Ovary (tissue), 9 donors: ENCODE measurements around the gene PGLYRP2. TPM values are rescaled to one million over a fixed set of nuclear protein-coding genes. Genes with fewer than 3 reads are reported as not detected.

Experiments
- DNase-seq, 5 donors: peaks; one replicate each; pipeline ENCODE4 v3.0.0-alpha.2; 2019 to 2020
- H3K27ac ChIP-seq, 2 donors: fragments of 200-600 bp; one replicate each; pipeline versions ENCODE4 v1.5.1 to v1.8.0; 2019 to 2022
- H3K27me3 ChIP-seq: fragments of 200-600 bp; one replicate; pipeline ENCODE4 v1.8.0; 2022
- H3K36me3 ChIP-seq: fragments of 200-600 bp; sonication (generic); one replicate; pipeline ENCODE4 v1.5.1; 2019
- H3K4me1 ChIP-seq: one replicate; pipeline ENCODE4 v1.8.1; 2013; ENCODE audit warnings: mild to moderate bottlenecking, moderate library complexity; ENCODE audit not compliant: insufficient read depth
- H3K4me3 ChIP-seq: fragments of 200-600 bp; sonication (generic); one replicate; pipeline ENCODE4 v1.5.1; 2017
- H3K9me3 ChIP-seq, 2 donors: fragments of 200-600 bp in 1 of 2; sonication (generic) in 1 of 2; one replicate each; pipeline versions ENCODE4 v1.5.1 to v1.8.1; 2013 to 2019; ENCODE audit warnings: mild to moderate bottlenecking in 1 of 2, moderate library complexity in 1 of 2
- EP300 ChIP-seq: sonication (generic); formaldehyde crosslinking; IDR thresholded peaks from one replicate; pipeline ENCODE4 v1.6.1; 2017; ENCODE audit warnings: antibody characterized with exemption
- POLR2A ChIP-seq: fragments of 450-650 bp; IDR thresholded peaks from one replicate; pipeline ENCODE4 v1.6.1; 2017; ENCODE audit warnings: antibody characterized with exemption, mild to moderate bottlenecking, moderate library complexity
- WGBS, 3 donors: extraction: QIAGEN DNeasy Blood & Tissue Kit in 1 of 3; methylation state at CpG; one replicate each; pipeline versions ENCODE4 v1.1.5 to v1.1.7; 2013 to 2017; 5-methylcytosine and 5-hydroxymethylcytosine counted together
- intact Hi-C, 4 donors: fragments of 100-400 bp; cut with DNase I; formaldehyde crosslinking; loops; one replicate each; pipeline versions ENCODE4 v1.11.0 to v1.15.1; 2022 to 2023
- polyA plus RNA-seq, 2 donors: library from polyadenylated mRNA; stranded (reverse); fragments of 200-250 nt in 1 of 2; fragments of 350-450 nt in 1 of 2; fragmentation: Illumina TruSeq in 1 of 2; extraction: RNeasy Lipid Tissue Mini Kit (QIAGEN cat#74804) in 1 of 2; gene quantifications; one replicate each; pipeline ENCODE4 v1.2.3, GENCODE V29; 2013 to 2014
- total RNA-seq, 7 donors: library from RNA; depleted of rRNA in 2 of 7; stranded (reverse); fragments of >200 nt in 2 of 7; fragmentation: NEBNext Ultra II Directional in 3 of 7; extraction: Animal tissue kit (Norgen Biotek cat#: 25700) in 3 of 7; gene quantifications; one replicate each; pipeline versions ENCODE4 v1.1.0 to v1.2.4, GENCODE V29; 2016 to 2023
- TF ChIP-seq, protein P1 (sequence below), 3 donors: fragments of 450-650 bp in 2 of 3; fragments of 200-600 bp in 1 of 3; IDR thresholded peaks; one replicate each; pipeline versions ENCODE4 v1.5.1 to v1.8.0; 2016 to 2022; ENCODE audit warnings: antibody characterized with exemption in 3 of 3, mild to moderate bottlenecking in 1 of 3
- donor health status: DM: no; HTN: no; CAD: no; lungs with moderate emphysema.
- donor health status: DM: no; HTN: no; CAD: no.
- donor health status: Bipolar disorder and iron deficiency.
- donor health status: DM: yes; HTN: yes; CAD: no.
- donor health status: DM: no; HTN: no; CAD: no.
- donor health status: DM: yes; HTN: yes; CAD: no.

The PGLYRP2 gene
- total and polyA plus RNA-seq, 9 donors, result 0.28 TPM; not detected in 8

DNA sequence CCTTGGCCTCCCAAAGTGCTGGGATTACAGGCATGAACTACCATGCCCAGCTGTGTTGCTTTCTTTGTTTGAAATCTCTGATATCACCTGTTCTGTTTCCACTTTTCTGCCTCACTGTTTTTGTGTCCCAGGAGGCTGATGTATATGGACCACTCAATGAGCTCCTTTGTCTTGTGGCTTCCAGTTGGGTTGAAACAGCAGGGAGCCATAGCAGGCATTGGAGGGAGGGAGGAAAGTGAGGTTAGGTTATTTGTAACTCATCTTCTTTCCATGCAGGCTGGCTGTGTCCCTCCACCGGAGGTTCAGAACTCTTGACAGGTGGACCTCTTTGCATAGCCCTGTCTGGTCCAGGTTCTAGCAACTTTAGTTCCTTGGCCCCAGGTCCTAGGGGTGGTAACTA lies 23.0 kb upstream of the PGLYRP2 start:
- no peak overlapping the region for H3K4me3 ChIP-seq
- TF ChIP-seq POLR2A (no peak), EP300 (no peak)
- TF ChIP-seq, protein P1, sequence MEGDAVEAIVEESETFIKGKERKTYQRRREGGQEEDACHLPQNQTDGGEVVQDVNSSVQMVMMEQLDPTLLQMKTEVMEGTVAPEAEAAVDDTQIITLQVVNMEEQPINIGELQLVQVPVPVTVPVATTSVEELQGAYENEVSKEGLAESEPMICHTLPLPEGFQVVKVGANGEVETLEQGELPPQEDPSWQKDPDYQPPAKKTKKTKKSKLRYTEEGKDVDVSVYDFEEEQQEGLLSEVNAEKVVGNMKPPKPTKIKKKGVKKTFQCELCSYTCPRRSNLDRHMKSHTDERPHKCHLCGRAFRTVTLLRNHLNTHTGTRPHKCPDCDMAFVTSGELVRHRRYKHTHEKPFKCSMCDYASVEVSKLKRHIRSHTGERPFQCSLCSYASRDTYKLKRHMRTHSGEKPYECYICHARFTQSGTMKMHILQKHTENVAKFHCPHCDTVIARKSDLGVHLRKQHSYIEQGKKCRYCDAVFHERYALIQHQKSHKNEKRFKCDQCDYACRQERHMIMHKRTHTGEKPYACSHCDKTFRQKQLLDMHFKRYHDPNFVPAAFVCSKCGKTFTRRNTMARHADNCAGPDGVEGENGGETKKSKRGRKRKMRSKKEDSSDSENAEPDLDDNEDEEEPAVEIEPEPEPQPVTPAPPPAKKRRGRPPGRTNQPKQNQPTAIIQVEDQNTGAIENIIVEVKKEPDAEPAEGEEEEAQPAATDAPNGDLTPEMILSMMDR (IDR thresholded peaks at IDR 0.05), result no peak
- H3K27ac ChIP-seq, result no peak overlapping the region
- WGBS, 3 donors, result 52 to 72% (median 64%) methylated on average over 1 of the region's 1 CpG
- H3K36me3 ChIP-seq, result no peaks in the 10 kb centered on the region
- intact Hi-C loops, result no loop called here
- no peaks in the 10 kb centered on the region for H3K9me3 ChIP-seq
- DNase-seq, result no peak
- no peaks in the 10 kb centered on the region for H3K27me3 ChIP-seq
- no peaks in the 10 kb centered on the region for H3K4me1 ChIP-seq

DNA sequence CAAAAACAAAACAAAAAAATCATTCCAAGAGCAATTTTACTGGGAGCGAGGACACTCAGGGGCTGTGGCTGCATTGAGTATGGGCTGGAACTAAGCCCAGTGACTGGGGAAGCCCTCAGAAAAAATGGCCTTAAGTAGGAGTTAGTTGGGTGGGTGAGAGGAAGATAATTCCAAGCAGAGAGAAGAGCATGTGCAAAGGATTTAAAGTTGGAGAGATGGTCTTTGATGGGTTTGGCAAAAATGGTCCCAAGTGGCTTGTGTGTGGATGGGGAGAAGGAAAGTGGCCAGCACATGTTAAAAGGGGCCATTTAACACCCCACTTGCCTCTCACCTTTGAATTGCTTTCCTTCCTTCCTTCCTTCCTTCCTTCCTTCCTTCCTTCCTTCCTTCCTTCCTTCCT lies 22.3 kb upstream of the PGLYRP2 start:
- H3K4me1 ChIP-seq, result no peaks in the 10 kb centered on the region
- intact Hi-C loops, result no loop called here
- H3K9me3 ChIP-seq, result no peaks in the 10 kb centered on the region
- H3K27me3 ChIP-seq, result no peaks in the 10 kb centered on the region
- H3K36me3 ChIP-seq, result no peaks in the 10 kb centered on the region
- no peak overlapping the region for H3K27ac ChIP-seq
- 14 to 26% (median 17%) methylated on average over 1 of the region's 1 CpG for WGBS, 3 donors
- TF ChIP-seq EP300 (no peak), POLR2A (no peak)
- DNase-seq, result no peak
- H3K4me3 ChIP-seq, result no peak overlapping the region

DNA sequence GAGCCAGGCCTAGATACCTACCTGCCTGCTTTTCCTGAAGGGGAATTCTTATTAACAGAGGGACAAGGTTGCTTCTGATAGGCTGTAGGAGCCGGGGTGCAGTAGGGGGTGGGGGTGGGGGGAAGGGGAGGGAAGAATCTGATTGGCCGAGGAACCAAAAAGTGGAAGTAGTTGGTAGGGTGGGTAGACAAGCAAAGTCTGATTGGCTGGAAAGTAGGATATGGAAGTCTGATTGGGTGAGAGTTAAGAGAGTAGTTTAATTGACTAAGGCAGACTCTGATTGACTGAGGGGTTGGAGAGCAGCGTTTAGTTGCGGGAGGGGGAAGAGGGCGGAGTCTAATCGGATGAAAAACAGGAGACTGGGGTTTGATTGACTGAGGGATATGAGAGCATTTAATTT lies 19.6 kb upstream of the PGLYRP2 start:
- no peak overlapping the region for H3K27ac ChIP-seq
- no peaks in the 10 kb centered on the region for H3K9me3 ChIP-seq
- intact Hi-C loops, result no loop called here
- no peaks in the 10 kb centered on the region for H3K4me1 ChIP-seq
- TF ChIP-seq POLR2A (no peak), EP300 (no peak)
- TF ChIP-seq, protein P1 (IDR thresholded peaks at IDR 0.05), result no peak
- no peak for DNase-seq
- no peak overlapping the region for H3K4me3 ChIP-seq
- no peaks in the 10 kb centered on the region for H3K27me3 ChIP-seq
- WGBS, 3 donors, result 44 to 56% (median 49%) methylated on average over 6 of the region's 6 CpGs
- no peaks in the 10 kb centered on the region for H3K36me3 ChIP-seq

DNA sequence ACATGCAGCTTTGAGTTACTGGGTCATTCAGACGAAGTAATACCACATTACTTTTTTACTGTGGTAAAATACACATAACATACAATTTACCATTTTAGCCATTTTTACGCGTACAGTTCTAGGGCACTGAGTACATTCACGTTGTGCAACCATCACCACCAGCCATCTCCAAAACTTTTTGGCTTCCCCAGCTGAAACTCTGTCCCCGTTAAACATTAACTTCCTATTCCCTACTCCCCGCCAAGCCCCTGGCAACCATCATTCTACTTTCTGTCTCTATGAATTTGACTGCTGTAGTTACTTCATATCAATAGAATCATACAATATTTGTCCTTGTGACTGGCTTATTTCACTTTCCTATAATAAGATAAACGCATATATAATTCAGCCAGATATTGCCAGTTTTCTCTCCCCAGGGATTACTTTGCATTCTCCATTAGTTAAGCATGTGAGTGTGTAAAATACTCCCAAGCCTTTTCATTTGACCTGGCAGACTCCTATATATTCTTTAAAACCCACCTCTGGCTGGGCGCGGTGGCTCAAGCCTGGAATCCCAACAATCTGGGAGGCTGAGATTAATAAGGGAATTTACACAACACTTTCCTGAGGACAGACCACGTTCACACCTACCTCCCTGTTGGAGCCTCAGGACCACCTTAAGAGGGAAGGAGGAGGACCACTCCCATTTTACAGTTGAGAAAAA lies 19.0 kb upstream of the PGLYRP2 start:
- no peak for DNase-seq
- intact Hi-C loops, result no loop called here
- no peaks in the 10 kb centered on the region for H3K4me1 ChIP-seq
- H3K27ac ChIP-seq, result no peak overlapping the region
- H3K9me3 ChIP-seq, result no peaks in the 10 kb centered on the region
- WGBS, 3 donors, result 70 to 73% (median 72%) methylated on average over 10 of the region's 10 CpGs
- no peaks in the 10 kb centered on the region for H3K27me3 ChIP-seq
- no peak overlapping the region for H3K4me3 ChIP-seq
- TF ChIP-seq, protein P1 (IDR thresholded peaks at IDR 0.05), result no peak
- no peak for TF ChIP-seq POLR2A
- TF ChIP-seq EP300, result no peak
- H3K36me3 ChIP-seq, result no peaks in the 10 kb centered on the region

DNA sequence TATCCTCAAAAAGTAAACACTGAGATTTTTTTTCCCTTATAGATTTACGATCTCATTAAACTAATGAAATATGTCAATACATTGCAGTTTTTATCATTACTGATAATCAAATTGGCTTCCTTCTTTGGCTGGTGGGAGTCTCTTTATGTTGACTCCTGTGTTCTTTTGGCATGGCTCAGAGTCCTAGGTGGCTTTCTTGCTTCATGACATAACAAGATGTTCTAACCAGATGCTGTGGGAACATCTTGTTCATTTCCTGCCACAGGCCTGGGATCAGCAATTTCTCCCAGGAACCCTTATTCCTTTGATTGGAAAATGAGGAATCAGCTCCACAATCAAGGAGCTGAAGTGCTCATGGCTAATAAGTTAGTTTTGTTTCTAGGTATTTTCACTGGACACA lies 15.8 kb upstream of the PGLYRP2 start:
- TF ChIP-seq POLR2A (no peak), EP300 (no peak)
- TF ChIP-seq, protein P1 (IDR thresholded peaks at IDR 0.05), result no peak
- H3K4me3 ChIP-seq, result no peak overlapping the region
- no peaks in the 10 kb centered on the region for H3K9me3 ChIP-seq
- no peaks in the 10 kb centered on the region for H3K27me3 ChIP-seq
- intact Hi-C loops, result no loop called here
- no peaks in the 10 kb centered on the region for H3K4me1 ChIP-seq
- DNase-seq, result no peak
- WGBS, 3 donors, result 93 to 96% (median 94%) methylated on average over 1 of the region's 1 CpG
- no peak overlapping the region for H3K27ac ChIP-seq
- H3K36me3 ChIP-seq, result no peaks in the 10 kb centered on the region
